Measurements from ENCODE around the gene CTDSPL. TPM values are rescaled to one million over a fixed set of nuclear protein-coding genes. Genes with fewer than 3 reads are reported as not detected.

The CTDSPL gene
- polyA plus RNA-seq, 1 donor: 102 TPM

- DNase-seq: no peak
Observed at GRCh38 chr3:38001456-38002081, 139.9 kb downstream of the CTDSPL start.

- no peak for DNase-seq
Observed at GRCh38 chr3:38002291-38002876, 140.7 kb downstream of the CTDSPL start.

GRCh38 chr3:38002940-38003339, 141.3 kb downstream of the CTDSPL start:
- no peak for DNase-seq

- DNase-seq: no peak
Observed at GRCh38 chr3:38003371-38003816, 141.7 kb downstream of the CTDSPL start.

- DNase-seq: no peak
Observed at GRCh38 chr3:38003817-38004414, 142.2 kb downstream of the CTDSPL start.

- DNase-seq: peak; percentile 61
Observed at GRCh38 chr3:38004415-38005075, 142.9 kb downstream of the CTDSPL start.

- no peak for DNase-seq
Observed at GRCh38 chr3:38005076-38006020, 143.7 kb downstream of the CTDSPL start.

GRCh38 chr3:38006031-38006430, 144.4 kb downstream of the CTDSPL start:
- no peak for DNase-seq

GRCh38 chr3:38006445-38006995, 144.8 kb downstream of the CTDSPL start:
- DNase-seq: no peak

GRCh38 chr3:38007754-38008090, 146.0 kb downstream of the CTDSPL start:
- no peak for DNase-seq

GRCh38 chr3:38008191-38008701, 146.6 kb downstream of the CTDSPL start:
- DNase-seq: no peak

GRCh38 chr3:38008971-38009580, 147.4 kb downstream of the CTDSPL start:
- no peak for DNase-seq

- DNase-seq: no peak
Observed at GRCh38 chr3:38009807-38010591, 148.3 kb downstream of the CTDSPL start.

- DNase-seq: no peak
Observed at GRCh38 chr3:38011111-38011510, 149.4 kb downstream of the CTDSPL start.

GRCh38 chr3:38015485-38015884, 153.8 kb downstream of the CTDSPL start:
- no peak for DNase-seq

GRCh38 chr3:38015984-38016383, 154.3 kb downstream of the CTDSPL start:
- no peak for DNase-seq

- no peak for DNase-seq
Observed at GRCh38 chr3:38016410-38016809, 154.7 kb downstream of the CTDSPL start.

- no peak for DNase-seq
Observed at GRCh38 chr3:38016847-38017444, 155.3 kb downstream of the CTDSPL start.

GRCh38 chr3:38017445-38018295, 156.0 kb downstream of the CTDSPL start:
- DNase-seq: no peak

Data from left kidney (tissue), 2 donors.